MCF 10A (cell line): Measurements from ENCODE around the gene PGAM1. TPM values are rescaled to one million over a fixed set of nuclear protein-coding genes. Genes with fewer than 3 reads are reported as not detected.

Experiments
- BruUV-seq: library from RNA; stranded (reverse); fragments of 400-500 nt; replicated peaks from 2 replicates; lab custom pipeline; 2021; lab: Mats Ljungman, UMichigan
- CTCF ChIA-PET: fragments of 300-600 bp; sonication (Branson Sonifier 250); formaldehyde crosslinking; extraction: SDS; loops from one replicate; lab custom pipeline; 2021; ENCODE audit warnings: antibody characterized with exemption, inconsistent platforms; lab: Yijun Ruan, JAX
- POLR2A ChIA-PET: fragments of 300-600, 350-650 bp; sonication (Branson Sonifier 250); formaldehyde crosslinking; extraction: SDS; loops from one replicate; lab custom pipeline; 2020; ENCODE audit warnings: antibody characterized with exemption, inconsistent platforms; lab: Yijun Ruan, JAX
- DNase-seq: peaks from one replicate; pipeline ENCODE4 v3.0.0-alpha.2; 2018; ENCODE audit not compliant: unreplicated experiment
- H3K27ac Mint-ChIP-seq: one replicate; pipeline ENCODE4 v1.8.0; 2022; ENCODE audit warnings: mild to moderate bottlenecking, low read depth, mixed read lengths; ENCODE audit not compliant: unreplicated experiment
- H3K27me3 Mint-ChIP-seq: one replicate; pipeline ENCODE4 v1.8.0; 2022; ENCODE audit warnings: mixed read lengths; ENCODE audit not compliant: insufficient read depth, unreplicated experiment
- H3K36me3 Mint-ChIP-seq: one replicate; pipeline ENCODE4 v1.8.0; 2022; ENCODE audit warnings: mild to moderate bottlenecking, moderate library complexity, mixed read lengths; ENCODE audit not compliant: insufficient read depth, unreplicated experiment
- H3K4me1 Mint-ChIP-seq: one replicate; pipeline ENCODE4 v1.8.0; 2022; ENCODE audit warnings: mixed read lengths; ENCODE audit not compliant: insufficient read depth, unreplicated experiment
- H3K4me3 Mint-ChIP-seq: one replicate; pipeline ENCODE4 v1.8.0; 2022; ENCODE audit warnings: mild to moderate bottlenecking, moderate library complexity, mixed read lengths; ENCODE audit not compliant: unreplicated experiment
- H3K9me3 Mint-ChIP-seq: one replicate; pipeline ENCODE4 v1.8.0; 2022; ENCODE audit warnings: mixed read lengths; ENCODE audit not compliant: unreplicated experiment
- CTCF ChIP-seq: fragments of 200-600 bp; IDR thresholded peaks from one replicate; pipeline ENCODE4 v1.8.0; 2022; ENCODE audit warnings: antibody characterized with exemption, mild to moderate bottlenecking; ENCODE audit not compliant: unreplicated experiment
- intact Hi-C: fragments of 100-400 bp; cut with micrococcal nuclease; formaldehyde crosslinking; loops from 2 replicates; pipeline ENCODE4 v1.14.1; 2022
- total RNA-seq: library from RNA; stranded (reverse); gene quantifications from 2 replicates; pipeline ENCODE4 v1.2.3, GENCODE V29; 2022

Gene PGAM1
- total RNA-seq, 1 experiment from 2014 or later = 235 TPM

GRCh38 chr10:97445722-97446639 is 20.0 kb downstream of the PGAM1 start, which contains the start of the genes EXOSC1 and ZDHHC16:
TSS of gene EXOSC1 (minus strand) at chr10:97446006. CDS start at chr10:97445985, 21 bp downstream.
TSS of gene ZDHHC16 (plus strand) at chr10:97446175. CDS start at chr10:97451676, 5,501 bp downstream.
- Mint-ChIP-seq H3K4me3 (peak within 1 kb of the TSS; percentile 99), H3K27ac (peak within 1 kb of the TSS; percentile 74), H3K27me3 (no peaks in the 10 kb centered on the region), H3K36me3 (peaks cover 33% of the 10 kb centered on the region), H3K9me3 (no peaks in the 10 kb centered on the region), H3K4me1 (peaks cover 25% of the 10 kb centered on the region)
- DNase-seq = peak; percentile 97
- no peak for TF ChIP-seq CTCF
- POLR2A ChIA-PET = interaction anchor here (0.6 to 3.7 kb wide), 12 partner anchors 10 to 291 kb away, joined by 3 to 34 read pairs (median 4); partner anchors contain the start of genes AVPI1, RRP12 and ZFYVE27
- CTCF ChIA-PET = interaction anchor here (0.5 to 2.1 kb wide), 5 partner anchors 18 to 113 kb away, joined by 3 to 9 read pairs (median 3); no protein-coding TSS in a partner anchor
- BruUV-seq = TSS peak; percentile 64
- intact Hi-C loops = loop anchor here (1.0 to 10.0 kb wide), 2 partner anchors 39 to 49 kb away; partner anchors contain the start of genes MMS19 and UBTD1

GRCh38 chr10:97450828-97451227 is 24.8 kb downstream of the PGAM1 start:
- Mint-ChIP-seq H3K36me3 (peaks cover 53% of the 10 kb centered on the region), H3K4me3 (no peak overlapping the region), H3K4me1 (peaks cover 13% of the 10 kb centered on the region), H3K27me3 (no peaks in the 10 kb centered on the region), H3K9me3 (no peaks in the 10 kb centered on the region), H3K27ac (no peak overlapping the region)
- TF ChIP-seq CTCF = no peak
- intact Hi-C loops = no loop called here
- ChIA-PET CTCF (interaction anchor here (0.9 to 1.5 kb wide), 2 partner anchors 103 to 162 kb away, joined by 3 read pairs; no protein-coding TSS in a partner anchor), POLR2A (no interaction called here)
- DNase-seq = no peak
- BruUV-seq = no TSS peak

DNA sequence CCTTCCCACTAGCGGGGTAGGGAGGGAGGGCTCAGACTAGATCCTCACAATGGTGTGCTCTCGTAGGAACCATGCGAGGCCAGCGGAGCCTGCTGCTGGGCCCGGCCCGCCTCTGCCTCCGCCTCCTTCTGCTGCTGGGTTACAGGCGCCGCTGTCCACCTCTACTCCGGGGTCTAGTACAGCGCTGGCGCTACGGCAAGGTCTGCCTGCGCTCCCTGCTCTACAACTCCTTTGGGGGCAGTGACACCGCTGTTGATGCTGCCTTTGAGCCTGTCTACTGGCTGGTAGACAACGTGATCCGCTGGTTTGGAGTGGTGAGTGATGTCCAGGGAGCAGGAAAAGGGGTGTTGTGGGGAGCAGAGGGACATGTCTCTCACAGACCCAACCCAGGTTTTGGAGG is 25.6 kb downstream of the PGAM1 start:
- BruUV-seq = no TSS peak
- Mint-ChIP-seq H3K4me3 (no peak overlapping the region), H3K27ac (no peak overlapping the region), H3K4me1 (peaks cover 13% of the 10 kb centered on the region), H3K9me3 (no peaks in the 10 kb centered on the region), H3K36me3 (peaks cover 55% of the 10 kb centered on the region), H3K27me3 (no peaks in the 10 kb centered on the region)
- DNase-seq = no peak
- intact Hi-C loops = no loop called here
- TF ChIP-seq CTCF = no peak
- POLR2A ChIA-PET = interaction anchor here (1.0 kb wide), 1 partner anchor 51 kb away, joined by 3 read pairs; no protein-coding TSS in a partner anchor
- CTCF ChIA-PET = interaction anchor here (0.9 to 1.6 kb wide), 3 partner anchors 12 to 102 kb away, joined by 3 to 7 read pairs (median 3); no protein-coding TSS in a partner anchor

GRCh38 chr10:97452352-97452751 is 26.4 kb downstream of the PGAM1 start:
- no peak overlapping the region for H3K4me3 Mint-ChIP-seq
- no peaks in the 10 kb centered on the region for H3K27me3 Mint-ChIP-seq
- peaks cover 63% of the 10 kb centered on the region for H3K36me3 Mint-ChIP-seq

More at GRCh38 chr10:97452352-97452751, 26.4 kb downstream of the PGAM1 start:
- no peak for DNase-seq
- CTCF ChIA-PET = interaction anchor here (0.7 to 2.6 kb wide), 5 partner anchors 11 to 160 kb away, joined by 3 to 12 read pairs (median 7); no protein-coding TSS in a partner anchor
- BruUV-seq = no TSS peak
- H3K9me3 Mint-ChIP-seq = no peaks in the 10 kb centered on the region
- peaks cover 13% of the 10 kb centered on the region for H3K4me1 Mint-ChIP-seq
- TF ChIP-seq CTCF = no peak
- POLR2A ChIA-PET = interaction anchor here (1.0 to 1.9 kb wide), 3 partner anchors 13 to 52 kb away, joined by 3 to 5 read pairs (median 4); no protein-coding TSS in a partner anchor
- no peak overlapping the region for H3K27ac Mint-ChIP-seq
- intact Hi-C loops = no loop called here
